ENCODE data around the gene CEP97.
"Not testable (repeated sequence)": the region's sequence is repeated elsewhere in the genome, so short reads cannot be mapped to it uniquely, and the experiment has no call there.

Gene CEP97

DNA sequence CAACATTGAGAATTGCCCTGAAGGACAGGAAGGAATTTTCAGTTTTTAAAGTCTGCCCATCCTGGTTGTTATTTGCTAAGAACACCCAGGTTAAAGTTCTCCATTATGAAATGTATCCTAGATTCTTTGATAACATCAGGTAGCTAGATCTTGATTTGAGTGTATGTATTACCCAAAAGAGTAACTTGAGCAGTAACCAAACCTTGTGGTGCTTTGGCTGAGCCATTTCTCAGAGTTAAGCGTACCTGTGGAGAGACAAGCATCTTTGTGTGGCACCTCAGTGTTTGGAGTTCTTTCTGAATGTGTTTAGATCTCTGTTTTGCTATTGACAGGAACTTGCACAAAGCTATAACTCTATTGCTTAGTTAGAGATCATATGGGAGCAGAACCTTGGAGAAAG is 20.4 kb downstream of the CEP97 start:
- H3K9me3 ChIP-seq (ENCODE audit: low read depth, low read length): 0 out of 2 replicates have a peak, but pooled peaks cover 3% of the 10 kb centered on the region
- H3K4me3 ChIP-seq: no peak overlapping the region
- H3K9ac ChIP-seq (ENCODE audit: insufficient read length): no peak overlapping the region
- H3K27ac ChIP-seq: no peak overlapping the region
- no peak for TF ChIP-seq FOXP2 (optimal IDR thresholded peaks at IDR 0.05; ENCODE audit: control extremely low read depth, extremely low read length, insufficient read depth)
- no peak for TF ChIP-seq EZH2 (IDR thresholded peaks at IDR 0.05)
- TF ChIP-seq POLR2AphosphoS5 (IDR thresholded peaks at IDR 0.05; ENCODE audit: borderline replicate concordance, low read depth, low read length): no peak
- peaks cover 11% of the 10 kb centered on the region; the same call in 1 of the 2 replicates for H3K36me3 ChIP-seq (ENCODE audit: insufficient read depth, low read length)
- DNase-seq (ENCODE audit: low read depth, low spot score): no peak

DNA sequence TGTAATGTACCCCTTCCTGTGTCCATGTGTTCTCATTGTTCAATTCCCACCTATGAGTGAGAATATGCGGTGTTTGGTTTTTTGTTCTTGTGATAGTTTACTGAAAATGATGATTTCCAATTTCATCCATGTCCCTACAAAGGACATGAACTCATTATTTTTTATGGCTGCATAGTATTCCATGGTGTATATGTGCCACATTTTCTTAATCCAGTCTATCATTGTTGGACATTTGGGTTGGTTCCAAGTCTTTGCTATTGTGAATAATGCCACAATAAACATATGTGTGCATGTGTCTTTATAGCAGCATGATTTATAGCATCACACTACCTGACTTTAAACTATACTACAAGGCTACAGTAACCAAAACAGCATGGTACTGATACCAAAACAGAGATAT is 21.5 kb downstream of the CEP97 start:
- H3K27ac ChIP-seq; H3K4me3 ChIP-seq; H3K9me3 ChIP-seq (ENCODE audit: low read depth, low read length); DNase-seq (ENCODE audit: low read depth, low spot score); H3K9ac ChIP-seq (ENCODE audit: insufficient read length): not testable (repeated sequence)
- peaks cover 11% of the 10 kb centered on the region; the same call in 1 of the 2 replicates for H3K36me3 ChIP-seq (ENCODE audit: insufficient read depth, low read length)

DNA sequence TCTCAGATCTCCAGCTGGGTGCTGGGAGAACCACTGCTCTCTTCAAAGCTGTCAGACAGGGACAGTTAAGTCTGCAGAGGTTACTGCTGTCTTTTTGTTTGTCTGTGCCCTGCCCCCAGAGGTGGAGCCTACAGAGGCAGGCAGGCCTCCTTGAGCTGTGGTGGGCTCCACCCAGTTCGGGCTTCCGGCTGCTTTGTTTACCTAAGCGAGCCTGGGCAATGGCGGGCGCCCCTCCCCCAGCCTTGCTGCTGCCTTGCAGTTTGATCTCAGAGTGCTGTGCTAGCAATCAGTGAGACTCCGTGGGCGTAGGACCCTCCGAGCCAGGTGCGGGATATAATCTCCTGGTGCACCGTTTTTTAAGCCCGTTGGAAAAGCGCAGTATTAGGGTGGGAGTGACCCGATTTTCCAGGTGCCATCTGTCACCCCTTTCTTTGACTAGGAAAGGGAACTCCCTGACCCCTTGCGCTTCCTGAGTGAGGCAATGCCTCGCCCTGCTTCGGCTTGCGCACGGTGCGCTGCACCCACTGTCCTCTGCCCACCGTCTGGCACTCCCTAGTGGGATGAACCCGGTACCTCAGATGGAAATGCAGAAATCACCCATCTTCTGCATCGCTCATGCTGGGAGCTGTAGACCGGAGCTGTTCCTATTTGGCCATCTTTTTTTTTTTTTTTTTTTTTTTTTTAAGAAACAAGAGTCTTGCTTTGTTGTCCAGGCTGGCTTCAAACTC is 29.1 kb downstream of the CEP97 start:
- not testable (repeated sequence) for H3K9ac ChIP-seq (ENCODE audit: insufficient read length); DNase-seq (ENCODE audit: low read depth, low spot score); H3K4me3 ChIP-seq; H3K9me3 ChIP-seq (ENCODE audit: low read depth, low read length); H3K27ac ChIP-seq
- H3K36me3 ChIP-seq (ENCODE audit: insufficient read depth, low read length): peaks cover 42% of the 10 kb centered on the region

DNA sequence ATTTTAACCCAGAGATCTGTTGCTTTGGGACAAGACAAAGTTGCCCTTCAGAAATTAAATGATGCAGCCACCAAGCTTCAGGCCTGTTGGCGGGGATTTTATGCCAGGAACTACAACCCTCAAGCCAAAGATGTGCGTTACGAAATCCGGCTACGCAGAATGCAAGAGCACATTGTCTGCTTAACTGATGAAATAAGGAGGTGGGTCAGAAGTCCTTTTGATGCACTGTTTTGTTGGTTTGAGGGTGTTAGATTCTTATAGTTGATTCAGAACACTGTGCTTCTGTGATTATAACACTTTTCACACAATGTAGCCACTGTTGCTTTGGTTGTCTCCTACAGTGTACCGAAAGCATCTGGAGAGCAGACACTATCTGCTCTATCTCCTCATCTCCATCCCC is 33.8 kb downstream of the CEP97 start:
- Histone ChIP-seq H3K36me3 (ENCODE audit: insufficient read depth, low read length) (peaks cover 61% of the 10 kb centered on the region), H3K4me3 (no peak overlapping the region)

DNA sequence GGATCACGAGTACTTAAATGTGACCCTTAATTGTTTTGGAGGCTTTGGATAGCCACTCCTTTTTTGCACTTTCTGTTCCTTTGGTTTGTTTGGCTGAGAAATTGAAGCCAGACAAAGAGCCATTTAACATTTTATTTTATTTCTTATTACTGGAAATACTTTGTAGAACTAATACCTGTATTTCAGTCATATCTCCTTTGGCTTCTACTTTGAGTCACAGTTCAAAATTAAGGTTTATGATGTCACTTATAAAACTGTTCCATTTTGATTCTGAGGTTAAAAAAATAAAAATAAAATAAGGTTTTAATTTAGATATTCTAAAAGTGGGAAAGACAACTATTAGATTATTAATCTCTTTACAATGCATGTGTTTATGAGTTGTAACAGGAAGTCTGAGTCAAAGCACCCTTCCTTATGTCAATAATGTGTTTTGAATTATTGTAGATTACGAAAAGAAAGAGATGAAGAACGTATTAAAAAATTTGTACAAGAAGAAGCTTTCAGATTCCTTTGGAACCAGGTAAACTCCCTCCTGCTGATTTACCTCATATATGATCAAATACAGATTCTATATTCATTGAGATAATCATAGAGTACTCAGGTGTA is 37.7 kb downstream of the CEP97 start:
- TF ChIP-seq FOXP2 (optimal IDR thresholded peaks at IDR 0.05; ENCODE audit: control extremely low read depth, extremely low read length, insufficient read depth): no peak
- no peak for TF ChIP-seq EZH2 (IDR thresholded peaks at IDR 0.05)
- TF ChIP-seq POLR2AphosphoS5 (IDR thresholded peaks at IDR 0.05; ENCODE audit: borderline replicate concordance, low read depth, low read length): no peak
- Histone ChIP-seq H3K9me3 (ENCODE audit: low read depth, low read length) (no peaks in the 10 kb centered on the region), H3K36me3 (ENCODE audit: insufficient read depth, low read length) (peaks cover 58% of the 10 kb centered on the region), H3K4me3 (no peak overlapping the region), H3K9ac (ENCODE audit: insufficient read length) (no peak overlapping the region), H3K27ac (no peak overlapping the region)
- DNase-seq (ENCODE audit: low read depth, low spot score): no peak

More for the DNA sequence above, 33.8 kb downstream of the CEP97 start:
- Histone ChIP-seq H3K27ac (no peak overlapping the region), H3K9ac (ENCODE audit: insufficient read length) (no peak overlapping the region), H3K9me3 (ENCODE audit: low read depth, low read length) (no peaks in the 10 kb centered on the region)
- no peak for DNase-seq (ENCODE audit: low read depth, low spot score)
- no peak for TF ChIP-seq FOXP2 (optimal IDR thresholded peaks at IDR 0.05; ENCODE audit: control extremely low read depth, extremely low read length, insufficient read depth)
- no peak for TF ChIP-seq POLR2AphosphoS5 (IDR thresholded peaks at IDR 0.05; ENCODE audit: borderline replicate concordance, low read depth, low read length)
- TF ChIP-seq EZH2 (IDR thresholded peaks at IDR 0.05): no peak

DNA sequence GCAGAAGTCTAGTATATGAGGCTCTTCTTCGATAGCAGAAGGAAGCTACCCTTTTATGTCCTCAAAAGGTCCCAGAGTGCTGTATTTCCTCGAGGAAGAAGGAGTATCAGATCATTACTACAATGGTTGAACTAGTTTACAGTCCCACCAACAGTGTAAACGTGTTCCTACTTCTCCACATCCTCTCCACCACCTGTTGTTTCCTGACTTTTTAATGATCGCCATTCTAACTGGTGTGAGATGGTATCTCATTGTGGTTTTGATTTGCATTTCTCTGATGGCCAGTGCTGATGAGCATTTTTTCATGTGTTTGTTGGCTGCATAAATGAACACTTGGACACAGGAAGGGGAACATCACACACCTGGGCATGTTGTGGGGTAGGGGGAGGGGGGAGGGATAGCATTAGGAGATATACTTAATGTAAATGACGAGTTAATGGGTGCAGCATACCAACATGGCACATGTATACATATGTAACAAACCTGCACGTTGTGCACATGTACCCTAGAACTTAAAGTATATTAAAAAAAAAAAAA is 53.4 kb downstream of the CEP97 start:
- not testable (repeated sequence) for DNase-seq (ENCODE audit: low read depth, low spot score); H3K9me3 ChIP-seq (ENCODE audit: low read depth, low read length); H3K36me3 ChIP-seq (ENCODE audit: insufficient read depth, low read length); H3K27ac ChIP-seq; H3K9ac ChIP-seq (ENCODE audit: insufficient read length); H3K4me3 ChIP-seq

DNA sequence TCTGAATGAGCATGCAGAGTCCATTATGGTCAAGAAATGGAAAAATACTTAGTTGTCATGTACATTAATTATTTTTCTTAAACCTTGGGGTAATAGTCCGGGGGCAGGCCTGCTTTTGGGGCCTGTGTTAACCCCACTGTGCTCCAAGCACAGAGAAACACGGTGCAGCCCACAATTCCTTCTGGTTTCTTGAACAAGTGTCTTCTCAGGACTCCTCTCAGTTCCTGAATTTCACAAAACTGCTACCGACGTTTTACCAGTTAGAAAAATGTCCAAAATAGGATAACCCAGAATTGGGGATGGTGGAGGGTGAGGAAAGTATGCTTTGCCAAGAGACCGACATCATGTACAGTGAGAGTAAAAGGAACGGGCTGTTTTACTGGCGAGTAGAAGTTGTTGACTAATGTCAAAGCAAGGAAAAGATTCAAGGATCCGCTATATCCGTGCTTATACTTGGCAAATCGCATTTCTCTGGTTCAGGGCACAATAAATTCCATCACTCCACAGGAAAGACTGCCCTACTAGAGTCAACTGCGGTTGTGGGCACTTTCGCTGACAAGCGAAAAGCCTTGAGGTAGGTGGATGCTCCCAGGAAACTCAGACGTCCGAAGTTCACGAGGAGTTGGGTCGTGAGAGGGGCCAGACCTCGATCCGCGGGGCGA is 54.1 kb downstream of the CEP97 start:
- Histone ChIP-seq H3K4me3 (peak overlapping the region; percentile 88), H3K27ac (no peak overlapping the region), H3K9me3 (ENCODE audit: low read depth, low read length) (no peaks in the 10 kb centered on the region), H3K9ac (ENCODE audit: insufficient read length) (peak overlapping the region; percentile 49), H3K36me3 (ENCODE audit: insufficient read depth, low read length) (peaks cover 10% of the 10 kb centered on the region)
- DNase-seq (ENCODE audit: low read depth, low spot score): no peak
- TF ChIP-seq EZH2 (IDR thresholded peaks at IDR 0.05) (no peak), POLR2AphosphoS5 (IDR thresholded peaks at IDR 0.05; ENCODE audit: borderline replicate concordance, low read depth, low read length) (no peak), FOXP2 (optimal IDR thresholded peaks at IDR 0.05; ENCODE audit: control extremely low read depth, extremely low read length, insufficient read depth) (no peak)

DNA sequence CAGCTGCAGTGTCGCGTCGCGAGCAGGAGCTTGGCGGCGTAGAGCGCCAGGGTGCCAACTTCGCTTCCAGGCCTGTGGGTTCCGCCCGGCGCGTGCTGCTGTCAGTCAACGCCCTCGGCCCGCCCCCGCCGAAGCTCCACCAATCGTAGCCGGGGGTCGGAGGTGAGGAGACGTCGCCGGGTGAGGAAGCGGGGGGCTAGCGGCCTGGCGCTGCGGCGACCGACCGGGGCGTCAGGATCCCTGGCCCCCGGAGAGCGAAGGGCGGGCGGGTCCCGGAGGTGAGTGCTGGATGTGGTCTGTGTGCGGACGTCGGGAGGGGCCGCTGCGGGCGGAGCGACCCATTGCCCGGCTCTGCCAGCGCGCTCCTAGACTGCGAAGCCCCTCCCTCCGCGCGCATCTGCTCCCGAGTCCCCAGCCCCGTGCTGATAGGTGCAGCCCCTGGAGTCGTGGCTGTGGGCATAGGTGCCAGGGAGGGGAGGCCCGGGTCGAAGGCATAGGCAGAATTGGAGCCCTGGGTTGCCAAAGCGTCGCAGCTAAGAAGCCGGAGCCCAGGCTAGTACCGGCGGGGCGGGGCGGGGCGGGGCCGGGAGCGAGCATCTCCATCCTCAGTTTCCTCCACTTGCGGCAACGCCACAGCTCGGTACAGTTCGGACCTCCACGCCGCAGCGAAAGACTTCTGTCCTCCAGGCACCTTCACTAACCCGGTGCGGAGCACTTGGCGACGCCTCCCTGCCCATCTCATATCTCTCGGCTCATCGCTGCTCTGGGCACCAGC is 54.8 kb downstream of the CEP97 start, which contains the start of gene NXPE3:
Gene NXPE3 (plus strand): TSS at position 165 of the 775 bp plus-strand sequence. CDS start 6,386 bp downstream, outside the sequence.
- Histone ChIP-seq H3K9me3 (ENCODE audit: low read depth, low read length) (no peaks in the 10 kb centered on the region), H3K27ac (peak within 1 kb of the TSS; percentile 60; the same call in 1 of the 2 replicates), H3K9ac (ENCODE audit: insufficient read length) (peak within 1 kb of the TSS; percentile 53), H3K4me3 (peak within 1 kb of the TSS; percentile 88), H3K36me3 (ENCODE audit: insufficient read depth, low read length) (peaks cover 15% of the 10 kb centered on the region)
- DNase-seq (ENCODE audit: low read depth, low spot score): no peak
- TF ChIP-seq EZH2 (IDR thresholded peaks at IDR 0.05): no peak
- TF ChIP-seq POLR2AphosphoS5 (IDR thresholded peaks at IDR 0.05; ENCODE audit: borderline replicate concordance, low read depth, low read length): no peak; the same call in none of the 2 replicates
- TF ChIP-seq FOXP2 (optimal IDR thresholded peaks at IDR 0.05; ENCODE audit: control extremely low read depth, extremely low read length, insufficient read depth): no peak

All from SK-N-MC (cell line).